ENCODE results near the gene PKNOX2.

The PKNOX2 gene

GRCh38 chr11:125163431-125164063 lies 1.0 kb upstream of the PKNOX2 start:
- H3K4me1 ChIP-seq (ENCODE audit: insufficient read depth, low read length), result peaks cover 30% of the 10 kb centered on the region
- H3K9ac ChIP-seq (ENCODE audit: low read depth, low read length), result peak overlapping the region; percentile 45; the same call in 1 of the 2 replicates
- H3K9me3 ChIP-seq (ENCODE audit: control insufficient read depth, insufficient read depth, low read length), result no peaks in the 10 kb centered on the region

DNA sequence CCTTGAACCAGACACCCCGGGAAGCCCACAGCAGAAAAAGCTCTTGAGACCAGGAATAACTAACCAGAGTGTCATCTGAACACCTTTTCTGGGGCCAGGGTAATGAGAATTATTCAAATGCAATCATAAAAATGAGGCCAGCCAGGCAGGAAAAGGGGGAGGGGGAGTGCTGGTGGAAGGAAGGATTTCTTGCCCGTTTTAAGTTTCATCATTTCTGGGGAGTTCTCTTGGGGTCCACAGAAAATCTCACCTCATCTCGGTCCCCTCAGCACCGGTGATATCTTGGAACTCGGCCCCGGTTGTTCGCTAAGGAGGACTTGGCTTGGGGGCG lies 495 bp upstream of the PKNOX2 start:
- peak overlapping the region; percentile 45; the same call in 1 of the 2 replicates for H3K9ac ChIP-seq (ENCODE audit: low read depth, low read length)
- H3K36me3 ChIP-seq (ENCODE audit: insufficient read depth, low read length), result no peaks in the 10 kb centered on the region
- H3K9me3 ChIP-seq (ENCODE audit: control insufficient read depth, insufficient read depth, low read length), result no peaks in the 10 kb centered on the region
- H3K4me1 ChIP-seq (ENCODE audit: insufficient read depth, low read length), result peaks cover 30% of the 10 kb centered on the region

More at GRCh38 chr11:125163431-125164063, 1.0 kb upstream of the PKNOX2 start:
- H3K36me3 ChIP-seq (ENCODE audit: insufficient read depth, low read length), result no peaks in the 10 kb centered on the region

GRCh38 chr11:125165111-125165842 lies 726 bp downstream of the PKNOX2 start:
- peaks cover 41% of the 10 kb centered on the region for H3K4me1 ChIP-seq (ENCODE audit: insufficient read depth, low read length)
- H3K36me3 ChIP-seq (ENCODE audit: insufficient read depth, low read length), result no peaks in the 10 kb centered on the region
- H3K9ac ChIP-seq (ENCODE audit: low read depth, low read length), result peak overlapping the region; percentile 52
- no peaks in the 10 kb centered on the region for H3K9me3 ChIP-seq (ENCODE audit: control insufficient read depth, insufficient read depth, low read length)

DNA sequence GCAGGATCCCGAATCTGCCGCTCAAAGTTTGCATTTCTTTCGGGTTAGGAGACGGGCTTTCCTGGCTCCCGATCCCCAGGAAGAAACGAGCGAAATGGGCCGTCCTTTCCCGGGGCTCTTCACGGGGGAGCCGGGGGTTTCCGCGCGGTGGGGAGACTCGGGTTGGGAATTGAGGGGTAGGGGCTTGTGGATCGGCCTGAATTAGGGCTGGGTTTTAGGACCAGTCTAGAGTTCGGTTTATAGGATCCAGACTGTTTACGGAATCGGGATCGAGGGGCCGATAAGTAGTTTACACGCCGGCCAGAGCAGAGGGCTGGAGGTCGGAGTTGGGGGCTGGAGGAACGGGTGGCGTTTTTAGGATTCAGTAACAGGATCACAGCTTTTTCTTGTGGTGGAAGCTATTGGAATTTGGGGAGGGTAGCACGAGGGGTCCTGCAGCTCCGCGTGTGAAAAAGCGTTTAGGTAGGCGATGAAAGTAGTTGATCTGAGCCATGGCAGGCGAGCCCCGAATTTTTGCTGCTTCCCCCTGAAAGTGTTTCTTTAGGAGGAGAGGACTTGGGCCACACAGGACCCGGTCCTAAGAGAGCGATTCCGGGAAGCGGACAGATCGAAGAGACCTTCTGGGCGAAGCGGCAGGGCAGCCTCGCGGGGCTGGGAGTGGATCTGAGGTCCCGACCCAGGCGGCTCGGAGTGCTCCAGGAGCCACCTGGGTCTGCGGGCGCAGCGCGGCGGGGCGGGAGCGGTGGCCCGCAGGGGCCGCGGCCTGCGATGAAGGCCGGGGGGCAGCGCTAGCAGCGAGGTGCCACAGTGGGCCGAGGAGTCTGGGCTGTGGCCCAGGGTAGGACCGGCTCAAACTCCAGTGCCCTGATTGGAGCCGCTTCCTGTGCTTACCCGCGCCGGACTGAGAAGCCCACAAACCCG lies 1.6 kb downstream of the PKNOX2 start:
- H3K9ac ChIP-seq (ENCODE audit: low read depth, low read length), result peak overlapping the region; percentile 52
- peaks cover 44% of the 10 kb centered on the region for H3K4me1 ChIP-seq (ENCODE audit: insufficient read depth, low read length)
- no peaks in the 10 kb centered on the region for H3K36me3 ChIP-seq (ENCODE audit: insufficient read depth, low read length)
- H3K9me3 ChIP-seq (ENCODE audit: control insufficient read depth, insufficient read depth, low read length), result no peaks in the 10 kb centered on the region

GRCh38 chr11:125166764-125167291 lies 2.3 kb downstream of the PKNOX2 start:
- Histone ChIP-seq H3K4me1 (ENCODE audit: insufficient read depth, low read length) (peaks cover 44% of the 10 kb centered on the region), H3K9me3 (ENCODE audit: control insufficient read depth, insufficient read depth, low read length) (no peaks in the 10 kb centered on the region), H3K9ac (ENCODE audit: low read depth, low read length) (peak overlapping the region; percentile 52; the same call in 1 of the 2 replicates), H3K36me3 (ENCODE audit: insufficient read depth, low read length) (no peaks in the 10 kb centered on the region)

DNA sequence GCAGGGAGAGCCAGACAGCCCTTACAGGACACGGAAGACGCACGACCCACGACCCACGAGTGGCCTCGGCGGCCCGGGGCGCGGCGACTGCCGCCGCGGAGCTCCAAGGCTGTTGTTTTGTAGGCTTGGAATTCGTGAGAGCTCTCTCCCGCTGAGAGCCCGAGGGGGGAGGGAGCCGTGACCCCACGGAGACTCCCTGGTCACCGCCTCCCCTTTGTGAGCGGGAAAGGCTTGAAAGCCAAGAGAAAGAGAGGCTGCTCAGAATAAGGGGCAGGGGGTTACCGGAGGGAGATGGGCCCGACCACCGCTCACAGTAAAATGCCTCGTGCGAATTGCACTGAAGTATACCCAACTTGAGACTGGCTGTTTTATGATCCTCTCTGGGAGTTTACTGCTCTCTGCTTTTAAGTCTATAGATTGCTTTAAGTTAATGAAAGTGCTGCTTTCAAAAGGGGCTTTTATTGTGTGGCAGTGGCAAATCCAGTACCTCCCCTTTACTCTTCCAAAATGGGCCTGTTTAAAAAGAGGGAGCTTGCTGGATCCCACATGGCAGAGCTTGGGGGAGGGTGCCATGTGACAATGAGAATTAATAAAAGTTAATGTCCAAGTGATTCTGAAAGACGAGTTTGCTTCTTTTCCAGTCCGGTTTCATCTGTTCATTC lies 2.9 kb downstream of the PKNOX2 start:
- no peaks in the 10 kb centered on the region for H3K36me3 ChIP-seq (ENCODE audit: insufficient read depth, low read length)
- peak overlapping the region; percentile 52; the same call in 1 of the 2 replicates for H3K9ac ChIP-seq (ENCODE audit: low read depth, low read length)
- no peaks in the 10 kb centered on the region for H3K9me3 ChIP-seq (ENCODE audit: control insufficient read depth, insufficient read depth, low read length)
- peaks cover 40% of the 10 kb centered on the region for H3K4me1 ChIP-seq (ENCODE audit: insufficient read depth, low read length)

DNA sequence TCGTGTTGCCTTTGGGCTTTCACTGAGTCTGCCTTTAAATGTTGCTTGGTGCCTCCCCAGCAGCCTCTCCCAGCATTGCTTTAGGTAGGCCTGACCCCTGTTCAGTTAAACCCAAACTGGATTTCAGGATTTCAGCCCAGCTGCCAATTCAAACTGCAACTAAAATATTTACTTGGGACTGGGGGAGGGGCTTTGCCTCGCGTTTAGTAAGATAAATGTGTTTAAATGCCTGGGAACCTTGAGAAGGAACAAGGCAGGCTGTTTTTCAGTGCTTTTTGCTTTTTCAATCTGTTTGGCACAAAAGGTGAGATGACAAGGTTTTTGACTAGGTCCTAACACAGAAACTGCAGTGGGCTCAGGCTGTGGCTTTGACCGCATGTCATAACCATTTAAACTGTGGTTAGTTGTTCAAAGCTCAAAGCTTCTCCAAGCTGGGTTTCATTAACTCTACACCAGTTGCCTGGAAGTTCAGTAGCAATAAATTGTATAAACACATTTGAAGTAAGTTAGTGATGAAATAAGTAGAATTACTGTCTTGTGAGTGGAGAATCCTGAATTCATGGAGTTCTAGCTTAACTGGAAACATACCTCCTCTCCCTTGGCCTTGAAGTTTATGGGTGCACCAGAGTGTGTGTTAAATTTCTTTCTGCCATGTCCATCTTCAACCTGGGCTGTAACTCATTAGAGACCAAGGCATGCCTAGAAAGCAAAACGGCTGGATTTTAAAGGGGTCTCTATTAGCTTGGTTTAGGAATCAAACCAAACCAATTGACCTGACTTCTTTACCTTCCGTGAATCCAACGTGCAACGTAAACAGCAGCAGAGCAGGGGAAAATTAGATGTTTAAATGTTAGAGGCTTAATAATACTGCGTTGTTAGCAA lies 3.6 kb downstream of the PKNOX2 start:
- no peaks in the 10 kb centered on the region for H3K36me3 ChIP-seq (ENCODE audit: insufficient read depth, low read length)
- no peaks in the 10 kb centered on the region for H3K9me3 ChIP-seq (ENCODE audit: control insufficient read depth, insufficient read depth, low read length)
- peaks cover 33% of the 10 kb centered on the region for H3K4me1 ChIP-seq (ENCODE audit: insufficient read depth, low read length)
- peak overlapping the region; percentile 52; the same call in 1 of the 2 replicates for H3K9ac ChIP-seq (ENCODE audit: low read depth, low read length)

- no peaks in the 10 kb centered on the region for H3K36me3 ChIP-seq (ENCODE audit: insufficient read depth, low read length)
- H3K9ac ChIP-seq (ENCODE audit: low read depth, low read length), result no peak overlapping the region
- peaks cover 26% of the 10 kb centered on the region for H3K4me1 ChIP-seq (ENCODE audit: insufficient read depth, low read length)
- no peaks in the 10 kb centered on the region for H3K9me3 ChIP-seq (ENCODE audit: control insufficient read depth, insufficient read depth, low read length)
Observed at GRCh38 chr11:125168918-125169456, 4.4 kb downstream of the PKNOX2 start.

DNA sequence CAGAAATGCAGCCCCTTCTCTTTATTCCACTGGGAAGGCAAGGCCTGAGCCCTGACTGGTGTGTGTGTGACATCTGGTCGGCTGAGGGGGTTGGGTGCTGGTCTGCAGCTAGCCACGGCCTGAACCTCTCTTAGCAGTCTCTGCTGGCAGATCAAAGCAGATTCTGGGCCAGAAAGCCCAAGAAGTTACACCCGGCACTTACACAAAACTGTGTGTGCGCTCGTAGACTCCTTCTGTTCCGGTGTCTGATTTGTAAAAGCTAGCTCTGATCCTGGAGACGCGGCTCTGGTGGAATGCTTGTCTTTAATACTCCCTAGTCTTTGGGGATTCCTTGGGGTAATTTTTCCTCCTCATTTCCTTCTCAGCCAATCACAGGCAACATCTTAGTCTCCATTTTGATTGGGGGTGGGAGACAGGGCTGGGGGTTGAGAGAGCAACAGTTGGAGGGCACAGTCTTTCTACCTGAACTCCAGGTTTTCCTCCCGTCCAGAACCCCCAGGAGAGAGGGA lies 5.5 kb downstream of the PKNOX2 start:
- H3K36me3 ChIP-seq (ENCODE audit: insufficient read depth, low read length), result no peaks in the 10 kb centered on the region
- H3K4me1 ChIP-seq (ENCODE audit: insufficient read depth, low read length), result peaks cover 26% of the 10 kb centered on the region
- H3K9ac ChIP-seq (ENCODE audit: low read depth, low read length), result no peak overlapping the region
- H3K9me3 ChIP-seq (ENCODE audit: control insufficient read depth, insufficient read depth, low read length), result no peaks in the 10 kb centered on the region

DNA sequence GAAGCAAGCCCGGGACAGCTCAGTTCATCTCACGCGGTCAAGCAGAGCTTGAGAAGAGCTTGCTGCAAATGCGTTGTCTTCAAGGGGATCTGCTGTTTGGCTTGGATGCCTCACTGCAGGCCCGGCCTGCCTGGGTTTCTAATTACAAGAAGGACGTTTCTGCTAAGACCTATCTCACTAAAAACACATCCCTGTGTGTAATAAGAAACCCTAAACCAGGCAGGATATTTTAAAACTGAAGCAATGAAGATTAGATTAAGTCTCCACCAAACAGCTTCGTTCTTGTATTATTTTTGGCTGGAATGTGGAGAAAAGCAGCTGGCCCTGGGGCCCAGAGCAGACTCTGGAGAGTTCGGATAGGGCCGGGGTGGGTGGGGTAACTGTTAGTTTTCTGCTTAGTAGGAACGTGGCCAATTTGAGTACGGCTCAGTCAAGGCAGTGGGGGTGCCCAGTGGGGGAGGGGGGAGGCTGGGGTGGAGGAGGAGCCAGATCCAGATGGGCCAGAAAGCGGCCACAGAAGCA lies 6.0 kb downstream of the PKNOX2 start:
- H3K36me3 ChIP-seq (ENCODE audit: insufficient read depth, low read length), result no peaks in the 10 kb centered on the region
- no peak overlapping the region for H3K9ac ChIP-seq (ENCODE audit: low read depth, low read length)
- peaks cover 26% of the 10 kb centered on the region for H3K4me1 ChIP-seq (ENCODE audit: insufficient read depth, low read length)
- no peaks in the 10 kb centered on the region for H3K9me3 ChIP-seq (ENCODE audit: control insufficient read depth, insufficient read depth, low read length)

GRCh38 chr11:125171974-125172373 lies 7.4 kb downstream of the PKNOX2 start:
- H3K4me1 ChIP-seq (ENCODE audit: insufficient read depth, low read length), result peaks cover 26% of the 10 kb centered on the region
- no peaks in the 10 kb centered on the region for H3K36me3 ChIP-seq (ENCODE audit: insufficient read depth, low read length)
- H3K9ac ChIP-seq (ENCODE audit: low read depth, low read length), result no peak overlapping the region
- H3K9me3 ChIP-seq (ENCODE audit: control insufficient read depth, insufficient read depth, low read length), result no peaks in the 10 kb centered on the region

DNA sequence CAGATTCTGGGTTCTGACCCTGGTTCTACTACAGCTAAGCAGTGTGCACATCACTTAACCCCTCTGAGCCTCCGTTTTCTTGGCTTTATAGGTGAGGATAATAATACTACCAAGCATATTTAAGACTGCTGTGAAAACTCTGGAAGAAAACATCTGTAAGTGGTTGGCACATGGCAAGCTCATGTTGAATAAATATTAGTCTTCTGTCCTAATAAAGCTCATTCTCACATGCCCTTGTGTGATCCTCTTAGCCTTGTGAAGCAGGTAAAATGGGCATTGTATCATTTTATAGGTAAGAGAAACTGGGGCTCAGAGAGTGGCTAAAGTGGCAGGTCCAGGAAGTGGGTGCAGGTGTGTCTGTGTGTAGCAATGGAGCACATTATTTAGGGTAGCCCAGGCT lies 8.5 kb downstream of the PKNOX2 start:
- Histone ChIP-seq H3K4me1 (ENCODE audit: insufficient read depth, low read length) (peaks cover 25% of the 10 kb centered on the region), H3K9me3 (ENCODE audit: control insufficient read depth, insufficient read depth, low read length) (no peaks in the 10 kb centered on the region), H3K9ac (ENCODE audit: low read depth, low read length) (no peak overlapping the region), H3K36me3 (ENCODE audit: insufficient read depth, low read length) (no peaks in the 10 kb centered on the region)

Measured in ES-I3 (cell line).